ENCODE measurements around the gene CDK9.
"Not testable (repeated sequence)": the region's sequence is repeated elsewhere in the genome, so short reads cannot be mapped to it uniquely, and the experiment has no call there.

The CDK9 gene

DNA sequence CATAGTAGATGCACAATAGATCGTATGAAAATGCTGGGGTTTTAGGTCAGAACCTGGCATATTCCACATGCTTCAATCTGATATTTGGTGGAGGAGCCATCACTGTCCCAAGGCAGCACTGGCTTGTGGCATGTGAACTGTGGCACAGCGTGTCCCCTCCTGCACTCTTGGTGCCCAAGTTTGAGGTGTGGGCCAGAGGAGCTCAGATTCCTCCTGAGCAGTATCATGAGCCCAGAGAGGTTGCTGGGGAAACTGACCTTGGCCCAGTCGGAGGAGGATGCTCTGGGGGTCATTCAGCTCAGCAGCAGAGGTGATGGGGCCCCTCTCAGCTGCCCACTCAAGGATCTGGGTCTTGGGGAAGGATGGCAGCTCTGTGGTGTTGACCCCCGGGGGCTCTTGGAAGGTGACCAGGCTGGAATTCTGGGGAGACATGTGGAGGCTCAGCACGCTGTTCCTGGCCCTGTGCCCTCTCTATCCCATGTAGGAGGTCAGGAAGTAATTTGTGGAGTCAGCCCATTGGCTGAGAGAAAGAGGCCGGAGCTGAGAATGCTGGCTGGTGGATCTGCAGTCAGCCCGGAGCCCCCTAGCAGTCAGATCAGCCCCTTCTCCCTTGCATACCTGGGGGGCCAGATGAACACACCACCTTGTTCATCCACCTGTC, 40.5 kb downstream of the CDK9 start:
- no peak for DNase-seq (ENCODE audit: low spot score)

GRCh38 chr9:127828262-127829031, 42.6 kb downstream of the CDK9 start:
- no peak for DNase-seq (ENCODE audit: low spot score)

- DNase-seq (ENCODE audit: low spot score): no peak
These were observed 43.5 kb downstream of the CDK9 start for GRCh38 chr9:127829205-127829906.

GRCh38 chr9:127832248-127832647, 46.4 kb downstream of the CDK9 start:
- DNase-seq (ENCODE audit: low spot score): no peak

- DNase-seq (ENCODE audit: low spot score): no peak
These were observed 47.7 kb downstream of the CDK9 start for GRCh38 chr9:127833555-127833954.

- no peak for DNase-seq (ENCODE audit: low spot score)
These were observed 50.2 kb downstream of the CDK9 start for GRCh38 chr9:127835991-127836516.

DNA sequence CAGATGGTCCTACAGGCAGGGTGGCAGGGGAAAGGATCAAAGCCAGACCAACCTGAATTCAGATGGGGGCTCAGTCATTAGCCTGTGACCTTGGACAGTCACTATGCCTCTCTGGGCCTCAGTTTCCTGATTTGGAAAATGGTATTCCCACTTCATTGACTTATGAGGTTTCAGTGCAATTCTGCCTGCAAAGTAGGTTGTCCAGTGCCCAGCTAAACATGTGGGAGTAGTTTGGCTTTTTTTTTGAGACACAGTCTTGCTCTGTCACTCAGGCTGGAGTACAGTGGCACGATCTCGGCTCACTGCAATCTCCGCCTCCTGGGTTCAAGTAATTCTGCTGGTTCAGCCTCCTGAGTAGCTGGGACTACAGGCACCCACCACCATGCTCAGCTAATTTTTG, 50.7 kb downstream of the CDK9 start:
- not testable (repeated sequence) for DNase-seq (ENCODE audit: low spot score)

GRCh38 chr9:127837346-127837745, 51.5 kb downstream of the CDK9 start:
- DNase-seq (ENCODE audit: low spot score): no peak

- no peak for DNase-seq (ENCODE audit: low spot score)
These were observed 52.7 kb downstream of the CDK9 start for GRCh38 chr9:127838375-127839078.

Data from CD4-positive, alpha-beta T cell treated with Interleukin-15 for 4 hours (primary cell).